GM10248 (cell line): ENCODE measurements around the gene MACF1.

ENCODE experiments used
- CTCF ChIA-PET: fragments of 300-600 bp; sonication (Branson Sonifier 250); formaldehyde crosslinking; extraction: SDS; loops from one replicate; lab custom pipeline; 2021; ENCODE audit warnings: antibody characterized with exemption; lab: Yijun Ruan, JAX
- POLR2A ChIA-PET: fragments of 350-650 bp; sonication (Branson Sonifier 250); formaldehyde crosslinking; extraction: SDS; loops from one replicate; lab custom pipeline; 2020; ENCODE audit warnings: antibody characterized with exemption; lab: Yijun Ruan, JAX
- DNase-seq: peaks from one replicate; pipeline ENCODE4 v3.0.0; 2012; ENCODE audit errors: extremely low spot score
- CTCF ChIP-seq: IDR thresholded peaks from 2 replicates; pipeline ENCODE4 v1.5.1; 2012; ENCODE audit warnings: mild to moderate bottlenecking, low read depth; ENCODE audit errors: extremely low read depth, missing control alignments, control extremely low read depth

MACF1 gene

GRCh38 chr1:39352881-39353280 lies 148.4 kb downstream of the MACF1 start:
- no peak for TF ChIP-seq CTCF
- CTCF ChIA-PET = interaction anchor here (0.5 to 2.1 kb wide), 6 partner anchors 9 to 254 kb away, joined by 3 to 5 read pairs (median 4); no protein-coding TSS in a partner anchor
- no peak for DNase-seq
- POLR2A ChIA-PET = no interaction called here

GRCh38 chr1:39354572-39354971 lies 150.1 kb downstream of the MACF1 start:
- ChIA-PET CTCF (interaction anchor here (0.8 to 2.1 kb wide), 4 partner anchors 34 to 256 kb away, joined by 3 to 4 read pairs (median 4); no protein-coding TSS in a partner anchor), POLR2A (no interaction called here)
- no peak for DNase-seq
- TF ChIP-seq CTCF = no peak

- ChIA-PET CTCF (interaction anchor here (0.7 to 2.9 kb wide), 5 partner anchors 18 to 73 kb away, joined by 3 to 7 read pairs (median 3); no protein-coding TSS in a partner anchor), POLR2A (interaction anchor here (0.6 kb wide), 1 partner anchor 1882 kb away, joined by 3 read pairs; no protein-coding TSS in a partner anchor)
- no peak for DNase-seq
- TF ChIP-seq CTCF = no peak
These were observed 154.0 kb downstream of the MACF1 start for GRCh38 chr1:39358491-39358890.

GRCh38 chr1:39359028-39359570 lies 154.6 kb downstream of the MACF1 start:
- CTCF ChIA-PET = interaction anchor here (0.7 to 1.0 kb wide), 2 partner anchors 29 to 40 kb away, joined by 3 read pairs; no protein-coding TSS in a partner anchor
- no peak for TF ChIP-seq CTCF

GRCh38 chr1:39360731-39361130 lies 156.2 kb downstream of the MACF1 start:
- CTCF ChIA-PET = interaction anchor here (1.1 kb wide), 1 partner anchor 31 kb away, joined by 3 read pairs; no protein-coding TSS in a partner anchor
- TF ChIP-seq CTCF = no peak
- POLR2A ChIA-PET = no interaction called here
- DNase-seq = no peak

More at GRCh38 chr1:39359028-39359570, 154.6 kb downstream of the MACF1 start:
- POLR2A ChIA-PET = interaction anchor here (0.6 kb wide), 1 partner anchor 1881 kb away, joined by 3 read pairs; no protein-coding TSS in a partner anchor
- no peak for DNase-seq

GRCh38 chr1:39361446-39361845 lies 157.0 kb downstream of the MACF1 start:
- no peak for TF ChIP-seq CTCF
- POLR2A ChIA-PET = interaction anchor here (0.6 kb wide), 1 partner anchor 264 kb away, joined by 3 read pairs; no protein-coding TSS in a partner anchor
- no peak for DNase-seq
- CTCF ChIA-PET = interaction anchor here (1.1 to 1.3 kb wide), 3 partner anchors 9 to 30 kb away, joined by 3 to 4 read pairs (median 3); no protein-coding TSS in a partner anchor
